HepG2 (cell line): ENCODE results near the gene GLTPD2. TPM values are rescaled to one million over a fixed set of nuclear protein-coding genes. Genes with fewer than 3 reads are reported as not detected.

Source experiments
- ATAC-seq: fragments of 200-7000 bp; cut with Tn5 transposase; 3 replicates; pipeline ENCODE4 v1.9.1; 2020; ENCODE audit warnings: mild to moderate bottlenecking, moderate library complexity
- BruUV-seq: library from RNA; stranded (reverse); fragments of 400-500 nt; replicated peaks from 2 replicates; lab custom pipeline; 2021; lab: Mats Ljungman, UMichigan
- CTCF ChIA-PET: fragments of 300-600 bp; formaldehyde crosslinking; extraction: SDS; loops from one replicate; lab custom pipeline; 2021; ENCODE audit warnings: low total read pairs, inconsistent platforms, low intra/inter-chr PET ratio; lab: Yijun Ruan, JAX
- POLR2A ChIA-PET: fragments of 350-600 bp; sonication (Branson Sonifier 250); formaldehyde crosslinking; loops from one replicate; lab custom pipeline; 2020; ENCODE audit warnings: antibody characterized with exemption, inconsistent platforms; lab: Yijun Ruan, JAX
- DNase-seq: peaks from one replicate; pipeline ENCODE4 v3.0.0-alpha.2; 2015; ENCODE audit warnings: low spot score
- FAIRE-seq: peaks from 3 replicates; lab custom pipeline; 2011; peaks lifted over from hg19 to GRCh38; lab: Jason Lieb, UNC
- H2AFZ ChIP-seq: one replicate; pipeline ENCODE4 v1.6.1; 2011; ENCODE audit warnings: low read length, inconsistent platforms
- H3K27ac ChIP-seq: fragments of 300-600 bp; 3 replicates; pipeline ENCODE4 v1.8.0; 2011; ENCODE audit warnings: mixed run types, mild to moderate bottlenecking, mixed read lengths, low read length, inconsistent platforms; ENCODE audit not compliant: insufficient read depth; ENCODE audit errors: extremely low read length
- H3K27me3 ChIP-seq, 2 experiments: fragments of 200-600 bp in 1 of 2; 2 replicates in 1 of 2; 3 replicates in 1 of 2; pipeline versions ENCODE4 v1.6.0 to v1.8.0; 2011; ENCODE audit warnings: low read length in 2 of 2, mild to moderate bottlenecking in 2 of 2, moderate library complexity in 2 of 2, inconsistent platforms in 1 of 2; ENCODE audit not compliant: insufficient read depth in 2 of 2, control insufficient read depth in 1 of 2
- H3K36me3 ChIP-seq, 2 experiments: fragments of 200-600 bp in 1 of 2; replicated peaks in 1 of 2; 2 replicates in 1 of 2; 3 replicates in 1 of 2; pipeline versions ENCODE4 v1.5.1 to v1.8.0; 2011; ENCODE audit warnings: low read length in 2 of 2, inconsistent platforms in 1 of 2; ENCODE audit not compliant: insufficient read depth in 2 of 2, control insufficient read depth in 1 of 2
- H3K4me1 ChIP-seq: 2 replicates; pipeline ENCODE4 v1.5.1; 2012; ENCODE audit warnings: low read length, inconsistent platforms; ENCODE audit not compliant: insufficient read depth
- H3K4me2 ChIP-seq: 2 replicates; pipeline ENCODE4 v1.6.0; 2011; ENCODE audit warnings: low read depth, low read length, inconsistent platforms
- H3K4me3 ChIP-seq, 3 experiments: fragments of 200-600 bp in 1 of 3; sonication (generic), shearing (Covaris generic) in 1 of 3; replicated peaks in 1 of 3; 2 replicates each; pipeline ENCODE4 v1.5.1; 2011 to 2016; ENCODE audit warnings: low read length in 3 of 3, inconsistent platforms in 2 of 3, low read depth in 2 of 3, mild to moderate bottlenecking in 2 of 3, control low read depth in 1 of 3, mixed read lengths in 1 of 3; ENCODE audit not compliant: insufficient read depth in 1 of 3
- H3K79me2 ChIP-seq: one replicate; pipeline ENCODE4 v1.6.1; 2011; ENCODE audit warnings: low read length, inconsistent platforms; ENCODE audit not compliant: insufficient read depth
- H3K9ac ChIP-seq: 2 replicates; pipeline ENCODE4 v1.6.0; 2011; ENCODE audit warnings: mild to moderate bottlenecking, low read depth, low read length, inconsistent platforms; ENCODE audit not compliant: insufficient read depth
- H3K9me3 ChIP-seq: 2 replicates; pipeline ENCODE4 v1.5.1; 2012; ENCODE audit warnings: mild to moderate bottlenecking, low read length
- H4K20me1 ChIP-seq: 2 replicates; pipeline ENCODE4 v1.6.0; 2011; ENCODE audit warnings: inconsistent platforms, mild to moderate bottlenecking, low read length, moderate library complexity; ENCODE audit not compliant: insufficient read depth
- ARNT2 ChIP-seq: sonication (generic); formaldehyde crosslinking; IDR thresholded peaks from 2 replicates; pipeline ENCODE4 v1.8.0; 2022; ENCODE audit warnings: mild to moderate bottlenecking, low read depth, missing genetic modification reagents, moderate library complexity
- FOXC1 ChIP-seq: sonication (generic); formaldehyde crosslinking; IDR thresholded peaks from 2 replicates; pipeline ENCODE4 v1.8.0; 2022; ENCODE audit warnings: mild to moderate bottlenecking, missing genetic modification reagents, borderline replicate concordance
- HCFC1 ChIP-seq: fragments of 150-350 bp; IDR thresholded peaks from 2 replicates; pipeline ENCODE4 v1.6.1; 2014; ENCODE audit warnings: low read depth, low read length
- HES4 ChIP-seq: sonication (generic); formaldehyde crosslinking; IDR thresholded peaks from 2 replicates; pipeline ENCODE4 v1.9.0; 2021; ENCODE audit warnings: mild to moderate bottlenecking, missing genetic modification reagents, borderline replicate concordance
- RFXAP ChIP-seq: sonication (generic); formaldehyde crosslinking; IDR thresholded peaks from 2 replicates; pipeline ENCODE4 v1.4.0; 2020; ENCODE audit warnings: missing genetic modification reagents, borderline replicate concordance
- SIN3A ChIP-seq: IDR thresholded peaks from 2 replicates; pipeline ENCODE4 v1.6.1; 2011; ENCODE audit warnings: low read depth, mild to moderate bottlenecking, control low read depth, low read length, borderline replicate concordance
- TBX2 ChIP-seq: sonication (generic); formaldehyde crosslinking; IDR thresholded peaks from 2 replicates; pipeline ENCODE4 v1.5.0; 2020; ENCODE audit warnings: missing genetic modification reagents, mild to moderate bottlenecking, borderline replicate concordance
- ZBTB2 ChIP-seq: sonication (generic); formaldehyde crosslinking; IDR thresholded peaks from 2 replicates; pipeline ENCODE4 v1.8.0; 2022; ENCODE audit warnings: low read depth, missing genetic modification reagents
- ZFP37 ChIP-seq: sonication (generic); formaldehyde crosslinking; IDR thresholded peaks from 2 replicates; pipeline ENCODE4 v1.4.0; 2020; ENCODE audit warnings: missing genetic modification reagents, borderline replicate concordance
- ZMAT5 ChIP-seq: sonication (generic); formaldehyde crosslinking; IDR thresholded peaks from 2 replicates; pipeline ENCODE4 v1.5.0; 2020; ENCODE audit warnings: mild to moderate bottlenecking, low read depth, missing genetic modification reagents, borderline replicate concordance
- ZNF234 ChIP-seq: sonication (generic); formaldehyde crosslinking; conservative IDR thresholded peaks from 2 replicates; pipeline ENCODE4 v1.5.1; 2020; ENCODE audit warnings: mild to moderate bottlenecking, missing genetic modification reagents
- ZNF383 ChIP-seq: sonication (generic); formaldehyde crosslinking; IDR thresholded peaks from 2 replicates; pipeline ENCODE4 v1.4.0; 2020; ENCODE audit warnings: missing genetic modification reagents, mild to moderate bottlenecking, borderline replicate concordance
- ZNF768 ChIP-seq: sonication (generic); formaldehyde crosslinking; IDR thresholded peaks from 2 replicates; pipeline ENCODE4 v1.4.0; 2020; ENCODE audit warnings: missing genetic modification reagents
- ZNF772 ChIP-seq: sonication (generic); formaldehyde crosslinking; IDR thresholded peaks from 2 replicates; pipeline ENCODE4 v1.5.0; 2020; ENCODE audit warnings: mild to moderate bottlenecking, missing genetic modification reagents
- WGBS: methylation state at CpG from one replicate; pipeline ENCODE4 v1.1.6; 2017; ENCODE audit warnings: low lambda C conversion rate; 5-methylcytosine and 5-hydroxymethylcytosine counted together
- in situ Hi-C: cut with HindIII; loops from 2 replicates; pipeline ENCODE4 v1.10.0; 2017; ENCODE audit warnings: low pct_unique_long_range_greater_than_20kb; ENCODE audit not compliant: extremely low pct_ligation_motif_present
- intact Hi-C: fragments of 100-400 bp; cut with micrococcal nuclease; formaldehyde crosslinking; loops from one replicate; pipeline ENCODE4 v1.10.0; 2022; ENCODE audit not compliant: unreplicated experiment
- polyA plus RNA-seq, 8 experiments: library from polyadenylated mRNA; depleted of rRNA in 3 of 8; stranded (reverse) in 7 of 8; unstranded in 1 of 8; fragments of >200 nt; fragmentation: Illumina TruSeq in 4 of 8; extraction: Trizol in 4 of 8; gene quantifications; 2 replicates each; pipeline versions ENCODE4 v1.2.1 to v1.2.3, GENCODE V29; 2011 to 2016; ENCODE audit warnings: low read depth in 4 of 8, missing spikeins in 1 of 8, mixed read lengths in 1 of 8; ENCODE audit not compliant: insufficient read depth in 1 of 8
- total RNA-seq, 5 experiments: library from RNA; depleted of rRNA; stranded (reverse); fragments of >200 nt; fragmentation: Illumina TruSeq; extraction: Trizol; gene quantifications; 2 replicates each; pipeline ENCODE4 v1.2.3, GENCODE V29; 2016; ENCODE audit warnings: low read depth in 1 of 5
- TF ChIP-seq, protein P1 (sequence below): sonication (generic); formaldehyde crosslinking; IDR thresholded peaks from 2 replicates; pipeline ENCODE4 v1.5.0; 2020; ENCODE audit warnings: mild to moderate bottlenecking, missing genetic modification reagents

The GLTPD2 gene
- total and polyA plus RNA-seq, 2 of the 13 experiments (the other 11 are each of a cell fraction or from before 2014, with no cell fraction given), result 7.5 to 12.9 TPM

GRCh38 chr17:4739122-4740024, 49.4 kb upstream of the GLTPD2 start, which contains the start of the genes CXCL16 and ZMYND15 (continued):
- no peak for TF ChIP-seq FOXC1
- TF ChIP-seq TBX2, result peak; percentile 58; the same call in 1 of the 2 replicates
- peak; percentile 59; the same call in 1 of the 2 replicates for TF ChIP-seq ZNF772 (CRISPR knock-in tag)
- no peak for TF ChIP-seq HCFC1
- TF ChIP-seq, protein P1, sequence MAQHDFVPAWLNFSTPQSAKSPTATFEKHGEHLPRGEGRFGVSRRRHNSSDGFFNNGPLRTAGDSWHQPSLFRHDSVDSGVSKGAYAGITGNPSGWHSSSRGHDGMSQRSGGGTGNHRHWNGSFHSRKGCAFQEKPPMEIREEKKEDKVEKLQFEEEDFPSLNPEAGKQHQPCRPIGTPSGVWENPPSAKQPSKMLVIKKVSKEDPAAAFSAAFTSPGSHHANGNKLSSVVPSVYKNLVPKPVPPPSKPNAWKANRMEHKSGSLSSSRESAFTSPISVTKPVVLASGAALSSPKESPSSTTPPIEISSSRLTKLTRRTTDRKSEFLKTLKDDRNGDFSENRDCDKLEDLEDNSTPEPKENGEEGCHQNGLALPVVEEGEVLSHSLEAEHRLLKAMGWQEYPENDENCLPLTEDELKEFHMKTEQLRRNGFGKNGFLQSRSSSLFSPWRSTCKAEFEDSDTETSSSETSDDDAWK, result no peak

GRCh38 chr17:4740025-4740351, 48.8 kb upstream of the GLTPD2 start:
- H2AFZ ChIP-seq, result no peak overlapping the region
- no peaks in the 10 kb centered on the region for H3K79me2 ChIP-seq
- intact Hi-C loops (no loop called here), in situ Hi-C loops (no loop called here)
- CTCF ChIA-PET, result no interaction called here
- no peaks in the 10 kb centered on the region for H4K20me1 ChIP-seq
- peak overlapping the region; percentile 82 for H3K4me2 ChIP-seq
- H3K4me1 ChIP-seq, result peaks cover 74% of the 10 kb centered on the region
- H3K36me3 ChIP-seq, result no peaks in the 10 kb centered on the region; a peak in 2 of 5 replicates
- peak overlapping the region; percentile 80 for H3K9ac ChIP-seq
- TF ChIP-seq ARNT2 (CRISPR knock-in tag) (0 out of 2 replicates have a peak, but pooled peaks have one; percentile 0), RFXAP (CRISPR knock-in tag) (peak; percentile 31; the same call in 1 of the 2 replicates), ZMAT5 (CRISPR knock-in tag) (no peak), ZFP37 (CRISPR knock-in tag) (no peak), ZNF234 (no peak), ZBTB2 (CRISPR knock-in tag) (peak; percentile 9; the same call in 1 of the 2 replicates), SIN3A (no peak), ZNF383 (no peak), ZNF768 (0 out of 2 replicates have a peak, but pooled peaks have one; percentile 0), HES4 (no peak)
- H3K27ac ChIP-seq, result no peak overlapping the region
- H3K27me3 ChIP-seq, result peaks cover 2 to 24% of the 10 kb centered on the region in 2 experiments; a peak in 3 of 5 replicates
- WGBS, result 28% methylated on average over 4 of the region's 13 CpGs
- no peak for ATAC-seq
- H3K4me3 ChIP-seq, result peak overlapping the region; percentile 75 to 88 (median 78)
- H3K9me3 ChIP-seq, result no peaks in the 10 kb centered on the region
- POLR2A ChIA-PET, result interaction anchor here (1.1 to 3.6 kb wide), 4 partner anchors 31 to 93 kb away, joined by 3 to 15 read pairs (median 6); partner anchors contain the start of genes MINK1 and TM4SF5
- FAIRE-seq, result no peak
- BruUV-seq, result no TSS peak
- no peak for DNase-seq
